Measurements from ENCODE around the gene CFAP119. TPM values are rescaled to one million over a fixed set of nuclear protein-coding genes. Genes with fewer than 3 reads are reported as not detected.
A peak's percentile ranks its signal among the peaks of the same experiment; 100 is the strongest.

CFAP119 gene
- total RNA-seq, 2 experiments from 2014 or later, result 2.2 to 3.0 TPM

- ChIA-PET CTCF (no interaction called here), POLR2A (no interaction called here)
- Mint-ChIP-seq H3K27me3 (peaks cover 28% of the 10 kb centered on the region), H3K27ac (no peak within 1 kb of the TSS), H3K4me3 (peak within 1 kb of the TSS; percentile 73), H3K4me1 (peaks cover 11% of the 10 kb centered on the region), H3K9me3 (no peaks in the 10 kb centered on the region), H3K36me3 (ENCODE audit: low read depth) (no peaks in the 10 kb centered on the region)
- DNase-seq, result no peak
Measured at GRCh38 chr16:30786936-30787612, 25.2 kb upstream of the CFAP119 start, which contains the start of gene ZNF629. TSS of gene ZNF629 (minus strand) at chr16:30787205. CDS start at chr16:30784482, 2,723 bp downstream.

DNA sequence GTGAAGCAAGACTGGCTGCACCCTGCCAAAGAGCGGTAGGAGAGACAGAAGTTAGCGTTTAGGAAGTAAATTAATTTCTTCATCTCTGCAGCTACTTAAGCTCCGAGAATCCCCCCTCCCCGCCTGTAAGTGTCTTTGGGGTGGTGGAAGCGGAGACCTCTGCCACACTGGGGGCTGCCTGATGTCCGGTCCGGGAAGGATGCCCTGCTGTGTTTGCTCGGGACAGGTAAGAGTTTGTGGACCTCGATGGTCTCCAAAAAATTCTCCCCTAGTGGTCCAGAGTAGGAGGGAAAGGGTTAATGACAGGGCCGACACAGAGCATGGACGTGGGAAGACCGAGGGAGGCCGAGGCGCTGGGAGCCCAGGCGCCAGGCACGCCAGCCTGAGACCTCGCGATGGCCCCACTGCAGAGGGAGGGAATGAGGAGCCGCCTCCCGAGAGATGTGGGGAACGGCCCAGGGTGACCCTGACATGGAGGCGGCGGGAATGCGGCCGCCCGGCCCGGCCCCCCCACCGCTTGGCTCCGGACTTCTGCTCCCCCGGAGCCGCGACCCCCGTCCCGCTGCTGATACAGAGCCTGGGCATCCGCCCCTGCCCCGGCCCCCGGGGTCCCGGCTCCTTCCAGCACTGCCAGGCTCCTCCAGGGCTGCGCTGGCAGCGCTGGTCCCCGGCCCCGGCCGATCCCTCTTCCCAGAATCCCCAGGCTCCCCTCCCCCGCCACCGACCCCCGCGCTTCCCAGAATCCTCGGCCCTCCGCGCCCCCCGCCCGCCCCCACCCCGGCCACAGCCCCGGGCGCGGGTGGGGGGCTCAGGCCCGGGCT is 24.5 kb upstream of the CFAP119 start:
- H3K27me3 Mint-ChIP-seq, result peaks cover 28% of the 10 kb centered on the region
- CTCF ChIA-PET, result no interaction called here
- no peak for DNase-seq

DNA sequence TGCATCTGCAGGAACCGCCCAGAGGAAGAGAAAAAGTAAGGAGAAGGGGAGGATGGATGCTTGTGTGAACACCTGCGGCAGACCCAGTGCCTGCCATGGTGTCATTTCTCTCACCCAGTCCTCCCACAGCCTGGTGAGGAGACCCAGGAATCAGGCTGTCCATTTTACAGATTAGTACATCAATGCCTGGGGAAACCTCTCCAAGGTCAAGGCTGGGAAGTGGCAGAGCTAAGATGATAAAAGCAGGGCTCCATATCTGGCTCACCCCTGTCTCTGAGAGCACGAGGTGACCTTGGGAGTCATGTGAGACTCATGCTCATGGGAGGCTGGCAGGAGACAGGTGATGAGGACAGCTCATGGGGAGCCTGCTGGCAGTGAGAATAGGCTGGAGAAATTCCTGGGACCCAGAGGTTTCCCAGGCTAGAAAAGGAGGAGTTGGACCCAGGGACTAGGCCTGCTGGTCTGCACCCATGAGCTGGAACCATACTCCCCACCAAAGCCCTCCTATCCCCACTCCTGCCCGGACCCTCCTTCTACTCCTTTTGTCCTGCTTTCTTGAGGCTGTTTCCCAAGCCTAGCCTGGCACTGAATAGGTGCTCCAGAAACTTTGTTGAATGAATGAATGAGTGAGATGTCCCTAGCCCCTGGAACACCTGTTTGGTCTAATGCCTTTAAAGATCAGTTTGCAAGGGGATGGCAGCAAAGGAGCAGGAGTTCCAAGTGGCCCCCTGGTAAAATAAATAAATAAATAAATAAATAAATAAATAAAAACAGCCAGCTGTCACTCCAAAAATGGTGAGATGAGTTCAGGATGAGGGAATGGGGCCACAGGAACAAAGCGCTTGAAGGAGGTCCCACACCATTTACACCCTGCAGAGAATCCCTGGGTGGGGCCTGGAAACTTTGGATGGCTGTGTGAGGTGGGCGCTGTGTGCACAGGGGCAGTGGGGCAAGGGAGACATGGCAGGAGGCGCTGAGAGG is 23.6 kb upstream of the CFAP119 start:
- peak overlapping the region; percentile 50 for H3K4me3 Mint-ChIP-seq
- POLR2A ChIA-PET, result no interaction called here
- no peak for DNase-seq
- H3K36me3 Mint-ChIP-seq (ENCODE audit: low read depth), result no peaks in the 10 kb centered on the region
- CTCF ChIA-PET, result interaction anchor here (0.7 to 2.8 kb wide), 5 partner anchors 9 to 341 kb away, joined by 3 to 9 read pairs (median 3); no protein-coding TSS in a partner anchor
- H3K27ac Mint-ChIP-seq, result no peak overlapping the region
- no peaks in the 10 kb centered on the region for H3K9me3 Mint-ChIP-seq
- peaks cover 28% of the 10 kb centered on the region for H3K27me3 Mint-ChIP-seq
- H3K4me1 Mint-ChIP-seq, result peaks cover 11% of the 10 kb centered on the region

More for the DNA sequence above, 24.5 kb upstream of the CFAP119 start:
- Mint-ChIP-seq H3K9me3 (no peaks in the 10 kb centered on the region), H3K27ac (no peak overlapping the region), H3K4me1 (peaks cover 11% of the 10 kb centered on the region), H3K4me3 (peak overlapping the region; percentile 50), H3K36me3 (ENCODE audit: low read depth) (no peaks in the 10 kb centered on the region)
- POLR2A ChIA-PET, result no interaction called here

- Mint-ChIP-seq H3K27ac (no peak overlapping the region), H3K9me3 (no peaks in the 10 kb centered on the region), H3K36me3 (ENCODE audit: low read depth) (no peaks in the 10 kb centered on the region), H3K4me1 (peaks cover 11% of the 10 kb centered on the region), H3K27me3 (peaks cover 28% of the 10 kb centered on the region), H3K4me3 (no peak overlapping the region)
- ChIA-PET CTCF (interaction anchor here (1.0 to 2.8 kb wide), 3 partner anchors 27 to 118 kb away, joined by 3 to 9 read pairs (median 7); no protein-coding TSS in a partner anchor), POLR2A (no interaction called here)
- no peak for DNase-seq
Measured at GRCh38 chr16:30784215-30784614, 22.4 kb upstream of the CFAP119 start.

DNA sequence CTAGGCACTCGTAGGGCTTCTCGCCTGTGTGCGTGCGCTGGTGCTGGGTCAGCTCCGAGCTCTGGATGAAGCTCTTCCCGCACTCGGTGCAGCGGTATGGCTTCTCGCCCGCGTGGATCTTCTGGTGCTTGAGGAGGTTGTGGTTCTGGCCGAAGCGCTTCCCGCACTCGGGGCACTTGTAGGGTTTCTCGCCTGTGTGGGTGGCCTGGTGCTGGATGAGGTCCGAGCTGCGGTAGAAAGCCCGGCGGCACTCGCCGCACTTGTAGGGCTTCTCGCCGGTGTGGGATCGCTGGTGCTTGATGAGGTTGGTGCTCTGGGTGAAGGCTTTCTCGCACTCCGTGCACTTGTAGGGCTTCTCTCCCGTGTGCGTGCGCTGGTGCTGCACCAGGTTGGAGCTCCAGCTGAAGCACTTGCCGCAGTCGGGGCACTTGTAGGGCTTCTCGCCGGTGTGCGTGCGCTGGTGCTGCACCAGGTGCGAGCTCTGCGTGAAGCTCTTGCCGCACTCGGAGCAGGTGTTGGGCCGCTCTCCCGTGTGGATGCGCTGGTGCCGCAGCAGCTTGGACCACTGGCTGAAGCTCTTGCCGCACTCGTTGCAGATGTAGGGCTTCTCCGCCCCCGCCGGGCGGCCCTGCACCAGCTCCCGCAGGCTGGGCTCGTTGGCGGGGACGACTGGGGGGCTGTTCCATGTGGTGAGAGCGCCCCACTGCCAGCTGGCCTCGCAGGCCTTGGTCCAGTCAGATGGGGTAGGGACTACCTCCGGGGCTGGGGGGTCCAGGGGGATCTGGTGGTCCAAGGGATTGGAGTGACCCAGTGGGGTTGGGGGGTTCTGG is 21.6 kb upstream of the CFAP119 start:
- H3K9me3 Mint-ChIP-seq, result no peaks in the 10 kb centered on the region
- peaks cover 11% of the 10 kb centered on the region for H3K4me1 Mint-ChIP-seq
- H3K27ac Mint-ChIP-seq, result no peak overlapping the region
- peaks cover 28% of the 10 kb centered on the region for H3K27me3 Mint-ChIP-seq
- DNase-seq, result no peak
- POLR2A ChIA-PET, result no interaction called here
- no peak overlapping the region for H3K4me3 Mint-ChIP-seq
- no peaks in the 10 kb centered on the region for H3K36me3 Mint-ChIP-seq (ENCODE audit: low read depth)
- CTCF ChIA-PET, result interaction anchor here (2.7 to 2.8 kb wide), 2 partner anchors 30 to 119 kb away, joined by 7 to 9 read pairs; no protein-coding TSS in a partner anchor

- POLR2A ChIA-PET, result no interaction called here
- H3K9me3 Mint-ChIP-seq, result no peaks in the 10 kb centered on the region
Measured at GRCh38 chr16:30782486-30783279, 20.8 kb upstream of the CFAP119 start.

GRCh38 chr16:30780549-30780948 is 18.7 kb upstream of the CFAP119 start:
- peaks cover 8% of the 10 kb centered on the region for H3K27me3 Mint-ChIP-seq
- no peak overlapping the region for H3K4me3 Mint-ChIP-seq
- DNase-seq, result no peak
- POLR2A ChIA-PET, result interaction anchor here (0.7 kb wide), 1 partner anchor 17 kb away, joined by 5 read pairs; no protein-coding TSS in a partner anchor
- H3K36me3 Mint-ChIP-seq (ENCODE audit: low read depth), result no peaks in the 10 kb centered on the region
- no peak overlapping the region for H3K27ac Mint-ChIP-seq
- CTCF ChIA-PET, result interaction anchor here (0.8 to 1.4 kb wide), 2 partner anchors 12 to 13 kb away, joined by 3 read pairs; no protein-coding TSS in a partner anchor
- no peaks in the 10 kb centered on the region for H3K9me3 Mint-ChIP-seq
- peaks cover 13% of the 10 kb centered on the region for H3K4me1 Mint-ChIP-seq

More at GRCh38 chr16:30782486-30783279, 20.8 kb upstream of the CFAP119 start:
- Mint-ChIP-seq H3K36me3 (ENCODE audit: low read depth) (no peaks in the 10 kb centered on the region), H3K4me3 (no peak overlapping the region), H3K27me3 (peaks cover 21% of the 10 kb centered on the region), H3K27ac (no peak overlapping the region), H3K4me1 (peaks cover 11% of the 10 kb centered on the region)
- no peak for DNase-seq
- CTCF ChIA-PET, result interaction anchor here (0.6 to 2.8 kb wide), 3 partner anchors 31 to 280 kb away, joined by 3 to 9 read pairs (median 7); no protein-coding TSS in a partner anchor

DNA sequence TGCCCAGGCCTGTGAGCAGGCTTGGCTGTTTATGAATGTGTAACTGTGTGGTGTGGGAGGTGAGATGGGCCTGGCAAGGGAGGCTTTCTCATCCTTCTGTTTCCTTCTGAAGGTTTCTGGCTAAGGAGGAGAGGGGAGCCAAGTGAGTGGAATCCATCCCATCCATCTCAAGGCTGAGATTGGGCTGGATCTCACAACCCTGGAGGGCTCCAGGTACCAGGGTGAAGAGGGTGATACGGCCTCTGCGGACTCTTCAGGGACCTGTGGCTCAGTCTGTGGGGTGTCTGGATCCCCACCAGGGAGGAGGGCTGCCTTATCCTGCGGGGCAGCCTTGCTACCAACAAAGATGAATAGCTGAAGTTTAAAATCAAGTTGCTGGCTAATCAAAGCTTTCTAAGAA is 18.2 kb upstream of the CFAP119 start:
- Mint-ChIP-seq H3K9me3 (no peaks in the 10 kb centered on the region), H3K4me1 (peaks cover 14% of the 10 kb centered on the region), H3K4me3 (no peak overlapping the region), H3K27ac (no peak overlapping the region), H3K36me3 (ENCODE audit: low read depth) (no peaks in the 10 kb centered on the region), H3K27me3 (peaks cover 3% of the 10 kb centered on the region)
- CTCF ChIA-PET, result interaction anchor here (0.8 to 1.4 kb wide), 2 partner anchors 11 to 14 kb away, joined by 3 read pairs; no protein-coding TSS in a partner anchor
- no peak for DNase-seq
- POLR2A ChIA-PET, result interaction anchor here (0.7 kb wide), 1 partner anchor 17 kb away, joined by 5 read pairs; no protein-coding TSS in a partner anchor

DNA sequence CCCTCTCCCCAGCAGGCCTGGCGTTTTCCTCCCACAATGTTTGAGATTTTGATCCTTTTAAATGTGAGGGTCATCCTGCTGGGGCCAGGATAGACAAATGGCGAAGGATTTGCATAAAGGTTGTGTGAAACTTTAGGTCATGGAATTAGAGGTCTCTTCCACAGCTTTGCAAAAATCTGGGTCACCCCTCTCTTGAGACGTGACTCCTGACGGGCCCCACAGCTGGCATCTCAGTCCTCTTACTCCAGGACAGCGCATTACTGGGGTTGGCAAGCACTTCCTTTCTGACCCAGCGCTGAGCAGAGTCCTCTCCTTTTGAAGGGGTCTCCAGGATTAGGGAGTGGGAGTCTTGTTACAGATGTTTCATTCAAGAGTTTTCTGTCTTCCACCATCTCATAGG is 17.7 kb upstream of the CFAP119 start:
- no peak overlapping the region for H3K4me3 Mint-ChIP-seq
- no peak for DNase-seq
- peaks cover 18% of the 10 kb centered on the region for H3K4me1 Mint-ChIP-seq
- H3K36me3 Mint-ChIP-seq (ENCODE audit: low read depth), result peaks cover 3% of the 10 kb centered on the region
- no peaks in the 10 kb centered on the region for H3K27me3 Mint-ChIP-seq
- H3K27ac Mint-ChIP-seq, result no peak overlapping the region
- POLR2A ChIA-PET, result no interaction called here
- no peaks in the 10 kb centered on the region for H3K9me3 Mint-ChIP-seq
- CTCF ChIA-PET, result interaction anchor here (1.4 to 3.2 kb wide), 2 partner anchors 14 to 34 kb away, joined by 3 to 15 read pairs; no protein-coding TSS in a partner anchor

DNA sequence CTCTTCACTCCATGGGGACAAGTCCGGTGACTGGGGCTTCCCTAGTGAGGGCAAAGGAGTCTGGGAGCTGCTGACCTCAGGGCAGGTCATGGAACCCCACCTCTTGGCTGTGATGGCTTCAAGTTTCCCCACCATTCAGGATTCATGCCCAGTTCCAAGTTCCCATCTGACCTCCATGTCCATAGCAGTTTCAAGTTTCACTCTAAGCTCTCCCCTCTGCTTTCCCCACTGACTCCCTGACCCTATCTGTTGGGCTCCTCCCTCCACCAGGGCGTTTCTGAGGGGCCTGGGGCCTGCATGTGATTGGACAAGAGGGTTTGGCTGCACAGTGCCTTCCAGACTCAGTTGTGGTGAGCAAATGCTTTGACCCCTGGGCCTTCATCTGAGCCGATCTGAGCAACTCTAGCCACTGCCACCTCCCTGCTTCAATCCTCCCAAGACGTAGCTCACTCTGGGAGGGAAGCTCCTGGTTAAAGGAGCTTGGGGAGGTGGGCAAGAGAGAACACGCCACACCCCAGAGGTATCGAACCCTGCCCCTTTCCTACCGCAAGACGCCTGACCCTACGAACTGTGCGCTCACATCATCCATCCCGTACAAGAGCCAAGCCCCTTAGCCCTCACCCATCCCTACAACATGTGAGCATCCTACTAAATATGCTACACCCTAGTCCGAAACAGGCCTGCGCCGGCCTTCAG is 16.8 kb upstream of the CFAP119 start:
- Mint-ChIP-seq H3K9me3 (no peaks in the 10 kb centered on the region), H3K4me1 (peaks cover 19% of the 10 kb centered on the region), H3K36me3 (ENCODE audit: low read depth) (peaks cover 9% of the 10 kb centered on the region), H3K4me3 (no peak overlapping the region), H3K27ac (no peak overlapping the region), H3K27me3 (no peaks in the 10 kb centered on the region)
- POLR2A ChIA-PET, result interaction anchor here (1.2 kb wide), 1 partner anchor 31 kb away, joined by 3 read pairs; the partner anchor contains the start of gene PHKG2
- no peak for DNase-seq
- CTCF ChIA-PET, result interaction anchor here (0.7 to 3.2 kb wide), 3 partner anchors 9 to 66 kb away, joined by 3 to 15 read pairs (median 3); no protein-coding TSS in a partner anchor

Measured in activated CD4-positive, alpha-beta T cell treated with anti-CD3 and anti-CD28 coated beads, Interleukin-2, amount 10 ng/mL, durations not matched to agents 7 days and 5 days (primary cell).